Stimulated activated CD4-positive, alpha-beta T cell treated with anti-CD3 and anti-CD28 coated beads, Interleukin-2, amount 100 ng/mL, for 48 hours (primary cell): ENCODE results near the gene CLIP4.
"Not testable (repeated sequence)": the region's sequence is repeated elsewhere in the genome, so short reads cannot be mapped to it uniquely, and the experiment has no call there.

ENCODE experiments used
- DNase-seq, 2 donors: peaks; one replicate each; pipeline ENCODE4 v3.0.0-alpha.2; 2020

The CLIP4 gene

GRCh38 chr2:29105375-29105774, 9.8 kb upstream of the CLIP4 start:
- DNase-seq, result no peak

GRCh38 chr2:29106256-29106655, 9.0 kb upstream of the CLIP4 start:
- DNase-seq, result no peak

GRCh38 chr2:29106980-29107388, 8.2 kb upstream of the CLIP4 start:
- no peak for DNase-seq

- DNase-seq, result not testable (repeated sequence)
These were observed 7.7 kb upstream of the CLIP4 start for GRCh38 chr2:29107547-29107946.

GRCh38 chr2:29108225-29108624, 7.0 kb upstream of the CLIP4 start:
- no peak for DNase-seq

GRCh38 chr2:29109246-29109645, 6.0 kb upstream of the CLIP4 start:
- no peak for DNase-seq

- no peak for DNase-seq
These were observed 4.2 kb upstream of the CLIP4 start for GRCh38 chr2:29110916-29111535.

GRCh38 chr2:29112379-29112778, 2.8 kb upstream of the CLIP4 start:
- DNase-seq, result no peak

- DNase-seq, result no peak
These were observed 2.1 kb upstream of the CLIP4 start for GRCh38 chr2:29113027-29113686.

GRCh38 chr2:29113891-29114321, 1.3 kb upstream of the CLIP4 start:
- DNase-seq, result no peak

GRCh38 chr2:29114586-29114945, 649 bp upstream of the CLIP4 start:
- DNase-seq, result no peak

- peak; percentile 40 to 43 for DNase-seq
These were observed 874 bp downstream of the CLIP4 start for GRCh38 chr2:29115797-29116781.

- DNase-seq, result no peak
These were observed 2.6 kb downstream of the CLIP4 start for GRCh38 chr2:29117636-29118303.

GRCh38 chr2:29119211-29119610, 4.0 kb downstream of the CLIP4 start:
- no peak for DNase-seq

GRCh38 chr2:29120846-29121245, 5.6 kb downstream of the CLIP4 start:
- no peak for DNase-seq

GRCh38 chr2:29123617-29124349, 8.6 kb downstream of the CLIP4 start:
- no peak for DNase-seq

- no peak for DNase-seq
These were observed 9.3 kb downstream of the CLIP4 start for GRCh38 chr2:29124504-29124903.

GRCh38 chr2:29129586-29130281, 14.5 kb downstream of the CLIP4 start:
- no peak for DNase-seq

- peak; percentile 16 to 17 for DNase-seq
These were observed 15.1 kb downstream of the CLIP4 start for GRCh38 chr2:29130295-29130694.

- DNase-seq, result no peak
These were observed 19.7 kb downstream of the CLIP4 start for GRCh38 chr2:29134933-29135332.

GRCh38 chr2:29139152-29139551, 23.9 kb downstream of the CLIP4 start:
- DNase-seq, result no peak

- DNase-seq, result no peak
These were observed 24.5 kb downstream of the CLIP4 start for GRCh38 chr2:29139731-29140130.
